8988T (cell line): ENCODE data around the gene LRR1.
"Not testable (repeated sequence)": the region's sequence is repeated elsewhere in the genome, so short reads cannot be mapped to it uniquely, and the experiment has no call there.

Experiments
- DNase-seq: peaks from one replicate; pipeline ENCODE4 v3.0.0; 2011

Gene LRR1

DNA sequence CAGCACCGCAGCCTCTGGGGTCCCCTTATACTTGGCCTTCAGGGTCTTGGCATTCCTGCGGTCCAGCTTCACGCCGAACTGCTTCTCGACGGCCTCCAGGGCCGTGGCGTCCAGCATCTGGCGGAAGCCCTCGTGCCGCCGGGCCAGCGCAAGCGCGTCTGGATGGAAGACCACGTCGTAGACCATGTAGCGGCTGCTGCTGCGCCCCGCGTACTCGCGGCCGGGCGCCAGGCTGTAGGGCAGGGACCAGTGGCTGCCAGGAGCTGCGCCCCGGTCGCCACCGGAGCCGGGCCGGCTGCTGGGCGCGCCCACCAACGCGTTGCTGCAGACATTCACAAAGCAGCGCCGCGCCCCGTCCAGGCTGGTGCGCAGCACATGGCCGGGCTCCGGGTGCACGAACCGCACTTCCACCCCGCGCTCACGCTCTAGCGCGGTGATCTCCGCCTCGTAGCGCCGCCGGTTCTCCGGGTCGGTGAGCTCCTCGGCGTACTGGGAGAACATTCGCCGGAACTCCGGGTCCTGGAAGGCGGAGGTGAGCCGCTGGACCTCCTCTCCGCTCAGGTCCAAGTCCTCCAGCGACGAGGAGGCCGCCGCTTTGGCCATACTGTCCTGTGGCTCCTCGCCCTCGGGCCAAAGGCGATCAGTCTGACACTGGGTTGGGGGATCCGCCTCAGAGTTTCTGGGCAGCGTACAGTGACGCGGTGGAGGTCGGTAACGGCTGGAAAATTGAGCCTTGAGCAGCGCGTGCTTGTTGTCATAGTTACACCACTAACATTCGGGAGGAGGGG is 36.0 kb downstream of the LRR1 start, which contains the start of gene DNAAF2:
Gene DNAAF2 (minus strand): TSS at position 698 of the 788 bp plus-strand sequence. CDS start 95 bp downstream, at position 603.
- no peak for DNase-seq

DNA sequence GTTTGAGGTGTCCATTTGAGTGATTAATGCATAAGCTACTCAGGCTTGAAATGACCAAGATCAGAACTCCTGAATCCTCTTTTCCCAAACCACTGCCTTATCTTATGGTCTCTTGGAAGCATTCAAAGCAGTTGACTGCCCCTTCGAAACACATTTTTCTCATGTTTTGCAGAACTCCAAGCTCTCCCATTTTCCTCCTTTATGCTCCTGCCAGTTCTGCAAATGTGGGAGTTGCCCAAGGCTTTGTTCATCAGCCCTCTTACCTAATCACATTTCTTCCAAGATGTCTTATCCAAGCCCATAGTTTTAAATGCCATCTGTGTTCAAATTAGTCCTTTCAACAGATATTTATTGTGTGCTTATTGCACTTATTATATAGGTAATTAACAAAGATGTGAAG is 38.1 kb downstream of the LRR1 start:
- DNase-seq: no peak

DNA sequence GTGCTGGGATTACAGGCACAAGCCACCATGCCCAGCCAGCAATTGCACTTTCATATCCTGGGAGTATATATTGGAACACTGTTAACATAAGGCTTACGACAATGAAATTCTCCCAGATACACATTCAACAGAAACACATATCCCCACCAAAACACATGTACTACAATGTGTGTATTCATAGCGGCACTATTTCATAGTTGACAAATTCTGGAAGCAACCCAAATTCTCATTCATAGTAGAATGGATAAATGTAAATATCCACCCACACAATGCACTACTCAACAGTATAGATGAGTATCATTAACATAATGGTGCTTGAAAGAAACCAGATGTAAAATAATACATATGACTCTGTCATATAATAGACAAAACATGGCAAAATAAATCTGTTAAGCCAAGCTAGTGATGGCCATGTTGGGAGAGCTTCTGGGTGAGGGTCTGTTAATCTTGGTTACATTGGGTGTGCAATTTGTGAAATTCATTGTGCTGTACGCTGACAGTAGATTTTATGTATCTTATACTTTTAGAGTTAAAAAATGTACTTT is 38.9 kb downstream of the LRR1 start:
- no peak for DNase-seq

DNA sequence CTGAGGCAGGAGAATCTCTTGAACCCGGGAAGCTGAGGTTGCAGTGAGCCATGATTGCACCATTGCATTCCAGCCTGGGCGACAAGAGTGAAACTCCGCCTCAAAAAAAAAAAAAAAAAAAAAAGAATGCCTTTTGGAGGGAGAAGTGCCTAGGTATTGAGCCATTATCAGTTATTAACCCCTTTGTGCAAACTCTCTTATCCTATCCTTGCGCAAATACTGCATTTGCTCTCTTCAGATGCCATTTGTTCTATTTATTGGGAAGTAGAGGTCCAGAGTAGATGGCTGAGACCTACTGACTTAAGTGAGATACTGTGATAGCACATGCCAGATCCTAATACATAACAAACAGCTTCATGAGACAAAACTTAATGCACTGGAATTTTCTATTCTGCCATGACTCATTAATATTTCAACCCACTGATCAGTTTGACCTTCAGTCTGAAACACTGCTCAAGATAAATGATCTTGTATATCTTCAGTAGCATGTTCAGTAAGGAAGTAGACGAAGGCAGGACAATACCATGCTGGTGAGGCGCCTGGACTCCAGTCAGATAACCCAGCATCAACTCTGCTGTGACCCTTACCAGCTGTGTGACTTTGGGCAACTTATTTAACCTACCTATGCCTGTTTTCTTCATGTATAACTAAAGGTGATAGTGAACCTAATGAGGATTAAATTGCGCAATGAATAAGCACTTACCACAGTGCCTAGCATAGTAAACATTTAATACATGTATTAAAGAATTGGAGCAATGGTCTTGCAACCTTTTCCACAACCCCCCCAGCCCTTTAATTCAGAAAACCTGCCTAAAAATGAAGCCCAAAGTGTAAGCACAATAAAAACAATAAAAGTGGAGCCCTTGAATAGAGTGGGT is 42.0 kb downstream of the LRR1 start:
- DNase-seq: no peak

DNA sequence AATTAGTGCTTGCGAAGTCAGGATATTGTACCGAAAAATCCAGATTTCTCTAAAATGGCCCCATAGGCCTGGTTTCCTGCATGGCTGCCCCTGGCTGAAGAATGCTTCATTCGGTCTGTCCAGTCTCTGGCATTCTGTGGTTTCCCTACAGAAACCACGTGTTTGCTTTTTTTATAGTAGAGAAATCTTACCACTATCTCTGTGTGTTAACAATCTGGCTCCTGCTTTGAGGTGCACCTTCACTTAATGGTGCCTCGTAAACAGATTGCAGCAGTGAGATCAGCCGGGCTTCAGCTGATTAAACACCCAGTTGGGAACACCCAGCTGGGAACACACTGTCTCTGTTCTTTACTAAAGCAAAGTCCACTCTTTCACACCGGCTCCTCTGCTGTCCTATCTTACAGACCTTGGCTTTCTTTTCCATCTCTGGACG is 43.0 kb downstream of the LRR1 start:
- no peak for DNase-seq

DNA sequence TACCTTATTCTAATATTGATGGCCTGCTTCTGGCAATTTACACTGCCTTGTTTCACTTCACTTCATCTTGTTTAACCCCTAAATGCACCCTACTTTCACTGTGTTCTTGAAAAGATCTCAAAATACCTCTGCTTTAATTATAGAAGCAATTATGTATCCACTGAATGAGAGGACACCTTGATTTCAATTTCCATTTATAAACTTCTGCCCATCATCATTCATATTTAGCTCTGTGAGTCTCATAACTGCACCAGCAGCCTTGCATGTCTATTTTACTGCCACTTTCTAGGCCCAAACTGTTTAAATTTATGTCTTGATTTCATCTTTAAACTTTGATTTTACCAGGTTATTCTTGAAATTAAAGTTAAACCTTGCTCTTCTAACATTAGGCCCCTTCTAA is 43.4 kb downstream of the LRR1 start:
- no peak for DNase-seq

DNA sequence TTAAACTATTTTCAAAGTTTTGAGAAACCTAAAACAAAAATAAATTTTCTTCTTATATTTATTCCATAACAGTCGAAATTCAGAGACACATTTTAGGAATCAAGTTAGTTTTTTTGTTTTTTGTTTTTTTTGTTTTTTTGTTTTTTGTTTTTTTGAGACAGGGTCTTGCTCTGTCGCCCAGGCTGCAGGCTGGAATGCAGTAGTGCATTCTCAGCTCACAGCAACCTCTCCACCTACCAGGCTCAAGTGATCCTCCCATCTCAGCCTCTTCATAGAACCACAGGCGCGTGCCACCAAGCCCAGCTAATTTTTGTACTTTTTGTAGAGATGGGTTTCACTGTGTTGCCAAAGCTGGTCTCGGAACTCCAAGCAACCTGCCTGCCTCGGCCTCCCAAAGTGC is 54.8 kb downstream of the LRR1 start:
- no peak for DNase-seq

DNA sequence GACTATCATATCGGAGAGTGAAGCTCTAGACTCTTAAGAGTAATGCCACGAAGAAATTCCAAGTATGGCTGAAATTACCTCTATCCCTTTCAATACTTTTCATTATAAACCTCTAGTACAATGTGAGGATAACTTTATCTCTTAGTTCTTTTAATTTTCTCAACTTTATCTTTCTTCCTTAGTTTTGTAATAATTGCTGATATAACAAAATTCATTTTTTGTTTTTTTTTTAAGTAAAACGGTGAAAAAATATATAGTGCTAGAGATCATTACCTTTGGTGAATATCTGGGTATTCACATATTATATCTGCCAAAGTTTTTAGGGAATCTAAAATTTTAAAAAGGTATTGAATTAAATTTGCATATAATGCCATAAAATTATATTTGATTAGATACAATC is 55.8 kb downstream of the LRR1 start:
- no peak for DNase-seq

DNA sequence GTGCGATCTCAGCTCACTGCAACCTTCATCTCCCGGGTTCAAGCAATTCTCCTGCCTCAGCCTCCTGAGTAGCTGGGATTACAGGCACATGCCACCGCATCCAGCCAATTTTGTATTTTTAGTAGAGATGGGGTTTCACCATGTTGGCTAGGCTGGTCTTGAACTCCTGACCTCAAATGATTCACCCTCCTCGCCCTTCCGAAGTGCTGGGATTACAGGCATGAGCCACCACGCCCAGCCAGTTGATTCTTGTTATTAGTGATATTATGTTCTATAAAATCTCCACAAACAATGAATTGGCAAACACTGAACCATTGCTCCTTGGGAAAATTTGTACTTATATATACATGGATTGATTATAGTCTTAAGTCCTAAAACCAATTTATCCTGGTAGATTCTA is 58.8 kb downstream of the LRR1 start:
- DNase-seq: not testable (repeated sequence)

DNA sequence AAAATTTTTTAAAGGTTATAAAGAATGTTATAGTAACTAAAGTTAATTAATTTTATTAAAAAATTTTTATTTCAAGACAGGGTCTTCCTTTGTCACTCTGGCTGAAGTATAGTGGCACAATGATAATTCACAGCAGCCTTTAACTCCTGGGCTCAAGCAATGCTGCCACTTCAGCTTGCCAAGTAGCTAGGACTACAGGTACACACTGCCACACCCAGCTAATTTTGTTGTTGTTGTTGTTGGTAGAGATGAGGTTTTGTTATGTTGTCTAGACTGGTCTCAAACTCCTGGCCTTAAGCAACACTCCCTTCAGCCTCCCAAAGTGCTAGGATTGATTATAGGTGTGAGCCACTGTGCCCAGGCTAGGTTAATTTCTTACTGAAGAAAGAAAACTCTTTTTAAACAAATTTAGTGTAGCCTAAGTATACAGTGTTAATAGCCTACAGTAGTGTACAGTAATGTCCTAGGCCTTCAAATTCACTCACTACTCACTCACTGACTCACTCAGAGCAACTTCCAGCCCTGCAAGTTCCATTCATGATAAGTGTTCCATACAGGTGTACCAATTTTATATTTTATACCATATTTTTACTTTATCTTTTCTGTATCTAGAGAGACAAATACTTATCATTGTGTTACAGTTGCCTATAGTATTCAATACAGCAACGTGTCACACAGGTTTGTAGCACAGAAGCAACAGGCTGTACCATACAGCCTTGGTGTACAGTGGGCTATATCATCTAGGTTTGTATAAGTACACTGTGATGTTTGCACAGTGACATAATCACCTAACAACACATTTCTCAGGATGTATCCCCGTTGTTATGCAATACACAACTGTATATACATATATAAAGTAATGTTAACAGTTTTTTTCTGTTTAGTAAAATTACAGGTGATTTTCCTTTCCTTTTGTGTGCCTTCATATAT is 61.1 kb downstream of the LRR1 start:
- DNase-seq: no peak
